Inflammatory macrophage (primary cell): Measurements from ENCODE around the gene NET1.

Experiments used
- DNase-seq, 2 donors: peaks; one replicate each; pipeline ENCODE4 v3.0.0-alpha.2; 2020 to 2022

NET1 gene

GRCh38 chr10:5485948-5486852 lies 73.8 kb downstream of the NET1 start:
- DNase-seq = no peak

- DNase-seq = no peak
These were observed 74.5 kb downstream of the NET1 start for GRCh38 chr10:5486853-5487235.

- no peak for DNase-seq
These were observed 76.2 kb downstream of the NET1 start for GRCh38 chr10:5488272-5489161.

GRCh38 chr10:5490032-5490431 lies 77.7 kb downstream of the NET1 start:
- no peak for DNase-seq

GRCh38 chr10:5490698-5491464 lies 78.5 kb downstream of the NET1 start:
- DNase-seq = peak in 1 of 2 donors; percentile 8

- DNase-seq = no peak
These were observed 79.1 kb downstream of the NET1 start for GRCh38 chr10:5491477-5491876.

GRCh38 chr10:5492322-5492855 lies 80.0 kb downstream of the NET1 start:
- DNase-seq = no peak

- no peak for DNase-seq
These were observed 80.7 kb downstream of the NET1 start for GRCh38 chr10:5492929-5493576.

- DNase-seq = no peak
These were observed 81.3 kb downstream of the NET1 start for GRCh38 chr10:5493691-5494090.

- DNase-seq = no peak
These were observed 82.3 kb downstream of the NET1 start for GRCh38 chr10:5494611-5495010.

- DNase-seq = no peak
These were observed 84.2 kb downstream of the NET1 start for GRCh38 chr10:5496261-5497250.

- DNase-seq = no peak
These were observed 84.9 kb downstream of the NET1 start for GRCh38 chr10:5497289-5497688.

GRCh38 chr10:5497948-5498730 lies 85.8 kb downstream of the NET1 start:
- no peak for DNase-seq

GRCh38 chr10:5498791-5499492 lies 86.6 kb downstream of the NET1 start:
- no peak for DNase-seq

- DNase-seq = no peak
These were observed 87.3 kb downstream of the NET1 start, which contains the start of gene CALML5 for GRCh38 chr10:5499493-5500140. Gene CALML5, minus strand, starts transcription at chr10:5499570. Its CDS starts 132 bp downstream, at chr10:5499438.

GRCh38 chr10:5500162-5500670 lies 87.9 kb downstream of the NET1 start:
- no peak for DNase-seq

GRCh38 chr10:5500910-5501309 lies 88.6 kb downstream of the NET1 start:
- no peak for DNase-seq

GRCh38 chr10:5502061-5502521 lies 89.7 kb downstream of the NET1 start:
- no peak for DNase-seq
